H54 (cell line): Measurements from ENCODE around the gene PGLYRP4.

ENCODE experiments used
- DNase-seq: peaks from one replicate; pipeline ENCODE4 v3.0.0; 2011; ENCODE audit warnings: low spot score, mixed read lengths; ENCODE audit not compliant: insufficient read length
- FAIRE-seq: peaks from 3 replicates; lab custom pipeline; 2011; peaks lifted over from hg19 to GRCh38; lab: Jason Lieb, UNC
- POLR2A ChIP-seq: IDR thresholded peaks from 2 replicates; pipeline ENCODE4 v1.6.1; 2011; ENCODE audit warnings: low read depth, mild to moderate bottlenecking, low read length

PGLYRP4 gene

GRCh38 chr1:153389401-153389800, 40.8 kb upstream of the PGLYRP4 start:
- no peak for DNase-seq
- TF ChIP-seq POLR2A = no peak
- no peak for FAIRE-seq

DNA sequence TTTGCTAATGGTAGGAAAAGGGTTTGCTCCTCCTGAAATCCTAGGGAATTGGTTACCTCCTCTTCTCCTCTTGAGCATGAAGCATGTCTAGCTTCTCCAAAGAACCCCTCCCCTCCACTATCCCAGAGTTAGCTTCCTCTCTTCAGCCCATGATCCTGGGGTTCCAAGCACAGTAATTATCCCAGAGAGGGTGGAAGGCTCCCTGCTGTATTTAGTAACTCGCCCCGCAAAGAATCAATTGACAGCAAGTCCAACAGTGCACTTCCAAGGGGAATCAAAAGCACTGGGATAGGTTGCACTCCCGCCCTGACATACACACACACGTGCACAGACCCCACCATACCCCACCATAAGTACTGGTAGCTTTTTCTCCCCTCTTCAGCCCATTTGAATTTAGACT, 39.1 kb upstream of the PGLYRP4 start:
- no peak for FAIRE-seq

GRCh38 chr1:153387001-153387400, 38.4 kb upstream of the PGLYRP4 start:
- FAIRE-seq (no peak), DNase-seq (no peak)
- no peak for TF ChIP-seq POLR2A

More for the DNA sequence above, 39.1 kb upstream of the PGLYRP4 start:
- no peak for TF ChIP-seq POLR2A
- DNase-seq = no peak

DNA sequence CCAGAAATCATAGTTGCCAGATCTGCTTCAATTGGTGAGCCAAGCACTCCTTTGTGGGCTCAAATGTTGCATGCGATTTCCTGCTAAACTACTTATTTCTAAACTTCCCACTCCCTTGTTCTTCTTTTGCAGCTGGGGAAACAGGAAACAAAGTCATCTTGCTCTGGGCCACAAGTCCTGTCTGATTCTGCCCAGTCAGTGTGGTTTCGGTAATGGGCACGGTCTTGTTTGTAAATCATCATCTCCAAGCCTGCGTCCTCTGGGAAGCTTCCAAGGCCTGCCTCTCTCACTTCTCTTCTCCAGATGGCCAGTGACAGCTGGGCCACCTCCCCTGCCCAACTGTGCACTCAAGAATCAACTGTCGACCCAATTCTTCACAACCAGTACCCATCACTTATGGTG, 37.9 kb upstream of the PGLYRP4 start:
- DNase-seq = no peak
- TF ChIP-seq POLR2A = no peak
- no peak for FAIRE-seq

GRCh38 chr1:153384958-153385580, 36.4 kb upstream of the PGLYRP4 start:
- DNase-seq (no peak), FAIRE-seq (no peak)
- TF ChIP-seq POLR2A = no peak

- FAIRE-seq = no peak
- TF ChIP-seq POLR2A = no peak
- DNase-seq = no peak
Measured at GRCh38 chr1:153380711-153381110, 32.1 kb upstream of the PGLYRP4 start.

DNA sequence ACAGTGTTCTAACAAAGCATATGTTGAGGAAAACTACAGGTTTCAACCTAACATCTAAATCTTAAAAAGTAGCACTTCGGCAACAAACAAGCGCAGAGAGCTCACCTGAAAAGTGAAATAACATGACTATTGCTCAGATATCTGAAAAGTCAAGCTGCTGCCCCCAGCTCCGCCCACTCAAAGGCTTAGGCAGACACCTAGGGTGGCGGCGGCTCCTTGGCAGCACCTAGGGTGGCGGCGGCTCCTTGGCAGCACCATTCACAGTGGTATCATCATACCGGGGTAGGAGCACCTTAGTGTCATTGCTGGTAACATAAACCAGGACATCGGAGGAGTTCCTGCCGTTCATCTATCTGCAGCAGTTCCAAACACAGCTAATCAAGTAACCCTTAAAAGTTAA, 30.9 kb upstream of the PGLYRP4 start:
- FAIRE-seq = no peak
- no peak for TF ChIP-seq POLR2A
- no peak for DNase-seq

GRCh38 chr1:153375511-153375910, 26.9 kb upstream of the PGLYRP4 start, which contains the start of gene S100A12:
TSS of gene S100A12 (minus strand) at chr1:153375621. CDS start at chr1:153374592, 1,029 bp downstream.
- TF ChIP-seq POLR2A = no peak
- DNase-seq (peak; percentile 30), FAIRE-seq (no peak)

GRCh38 chr1:153374071-153374470, 25.4 kb upstream of the PGLYRP4 start:
- TF ChIP-seq POLR2A = no peak
- FAIRE-seq = no peak
- no peak for DNase-seq

- FAIRE-seq (no peak), DNase-seq (no peak)
- no peak for TF ChIP-seq POLR2A
Measured at GRCh38 chr1:153372571-153372970, 23.9 kb upstream of the PGLYRP4 start.

- FAIRE-seq (no peak), DNase-seq (no peak)
- no peak for TF ChIP-seq POLR2A
Measured at GRCh38 chr1:153371231-153371630, 22.6 kb upstream of the PGLYRP4 start.

DNA sequence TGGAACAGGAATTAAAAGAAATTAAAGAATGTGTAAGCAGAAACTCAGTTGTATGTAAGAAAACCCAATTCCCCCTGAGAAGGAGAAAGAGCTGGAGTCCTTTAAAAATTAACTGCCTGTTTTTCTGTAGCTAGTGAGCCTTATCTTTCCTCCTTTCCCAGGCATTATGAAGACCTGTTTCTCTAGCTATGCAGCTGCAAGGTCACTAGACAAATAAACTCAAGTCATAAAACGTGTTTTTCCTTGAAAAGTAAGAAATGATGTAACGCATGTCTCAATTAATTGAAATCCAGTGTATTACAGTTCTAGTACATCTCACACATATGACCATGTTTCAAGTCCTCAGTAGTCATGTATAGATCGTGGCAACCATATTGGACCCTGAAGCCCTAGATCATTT, 21.5 kb upstream of the PGLYRP4 start:
- FAIRE-seq (no peak), DNase-seq (no peak)
- no peak for TF ChIP-seq POLR2A

DNA sequence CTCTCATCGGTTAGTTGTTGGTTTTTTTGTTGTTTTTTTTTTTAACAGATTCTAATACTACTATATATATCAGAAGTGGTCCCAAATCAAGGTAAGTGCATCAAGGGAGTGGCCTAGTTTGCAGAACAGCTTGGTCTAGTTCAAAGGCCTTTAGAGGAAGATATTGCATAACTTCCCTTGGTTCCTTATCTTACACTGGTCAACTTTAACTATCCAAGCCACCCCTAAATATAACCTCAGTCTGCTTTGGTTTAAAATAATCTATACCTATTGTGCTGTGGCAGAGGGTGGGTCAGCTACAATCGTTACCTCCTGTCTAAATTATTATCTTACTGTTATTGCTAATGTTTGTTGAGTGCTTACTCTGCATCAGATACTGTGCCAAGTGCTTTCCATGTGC, 19.9 kb upstream of the PGLYRP4 start:
- no peak for TF ChIP-seq POLR2A
- FAIRE-seq (no peak), DNase-seq (no peak)

- no peak for DNase-seq
- no peak for FAIRE-seq
- no peak for TF ChIP-seq POLR2A
Measured at GRCh38 chr1:153367090-153367489, 18.4 kb upstream of the PGLYRP4 start.

GRCh38 chr1:153366261-153366660, 17.6 kb upstream of the PGLYRP4 start:
- no peak for FAIRE-seq
- no peak for TF ChIP-seq POLR2A
- DNase-seq = no peak

DNA sequence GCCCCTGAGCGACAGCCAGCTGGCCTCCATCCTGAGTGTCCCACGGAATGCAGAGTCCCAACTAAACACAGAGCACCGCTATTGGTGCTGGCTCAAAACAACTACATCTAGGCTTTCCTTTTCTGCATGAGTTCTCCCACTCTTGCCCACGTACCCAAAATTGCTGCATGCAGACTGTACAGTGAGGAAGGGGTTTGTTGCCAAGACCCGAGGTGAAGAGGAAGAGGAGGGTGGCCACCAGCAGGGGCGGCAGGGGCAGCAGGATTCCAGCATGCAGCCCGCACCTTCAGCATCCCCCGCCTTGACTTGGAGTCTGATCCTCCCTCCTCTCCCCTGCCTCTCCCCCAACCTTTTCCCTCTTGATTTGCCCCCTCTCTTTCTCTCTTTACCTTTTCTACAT, 17.1 kb upstream of the PGLYRP4 start:
- DNase-seq (no peak), FAIRE-seq (no peak)
- TF ChIP-seq POLR2A = no peak
